ENCODE measurements around the gene MAP7.

MAP7 gene

DNA sequence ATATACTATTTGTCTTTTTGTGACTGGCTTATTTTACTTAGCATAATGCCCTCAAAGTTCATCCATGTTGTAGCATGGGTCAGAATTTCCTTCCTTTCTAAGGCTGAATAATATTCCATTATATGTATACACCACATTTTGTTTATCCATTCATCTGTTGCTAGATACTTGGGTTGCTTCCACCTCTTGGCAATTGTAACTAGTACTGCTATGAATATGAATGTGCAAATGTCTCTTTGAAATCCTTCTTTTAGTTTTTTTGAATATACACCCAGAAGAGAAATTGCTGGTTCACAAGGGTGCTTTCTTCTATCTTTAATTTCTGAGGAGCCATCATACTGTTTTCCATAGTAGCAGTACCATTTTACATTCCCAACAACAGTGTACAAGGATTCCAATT is 21.3 kb upstream of the MAP7 start:
- Histone ChIP-seq H3K27me3 (replicated peaks; ENCODE audit: insufficient read depth, low read length) (no peaks in the 10 kb centered on the region), H3K9me3 (replicated peaks; ENCODE audit: insufficient read depth, low read length) (no peaks in the 10 kb centered on the region), H3K9ac (ENCODE audit: low read length) (no peak overlapping the region), H3K4me1 (ENCODE audit: low read length) (peaks cover 7% of the 10 kb centered on the region; the same call in 1 of the 2 replicates), H3K79me2 (ENCODE audit: low read length) (no peaks in the 10 kb centered on the region), H3K9me2 (replicated peaks; ENCODE audit: insufficient read depth, low read length) (no peaks in the 10 kb centered on the region), H3K4me3 (ENCODE audit: low read length) (no peak overlapping the region), H3K36me3 (replicated peaks; ENCODE audit: insufficient read depth, low read length) (0 out of 2 replicates have a peak, but pooled peaks cover 4% of the 10 kb centered on the region), H4K20me1 (ENCODE audit: insufficient read depth, low read length) (no peaks in the 10 kb centered on the region), H2AFZ (ENCODE audit: low read length) (no peak overlapping the region), H3F3A (ENCODE audit: insufficient read depth, low read length) (no peaks in the 10 kb centered on the region), H3K4me2 (ENCODE audit: low read depth, low read length) (no peak overlapping the region), H3K27ac (ENCODE audit: low read length) (no peak overlapping the region)
- TF ChIP-seq, protein P1, sequence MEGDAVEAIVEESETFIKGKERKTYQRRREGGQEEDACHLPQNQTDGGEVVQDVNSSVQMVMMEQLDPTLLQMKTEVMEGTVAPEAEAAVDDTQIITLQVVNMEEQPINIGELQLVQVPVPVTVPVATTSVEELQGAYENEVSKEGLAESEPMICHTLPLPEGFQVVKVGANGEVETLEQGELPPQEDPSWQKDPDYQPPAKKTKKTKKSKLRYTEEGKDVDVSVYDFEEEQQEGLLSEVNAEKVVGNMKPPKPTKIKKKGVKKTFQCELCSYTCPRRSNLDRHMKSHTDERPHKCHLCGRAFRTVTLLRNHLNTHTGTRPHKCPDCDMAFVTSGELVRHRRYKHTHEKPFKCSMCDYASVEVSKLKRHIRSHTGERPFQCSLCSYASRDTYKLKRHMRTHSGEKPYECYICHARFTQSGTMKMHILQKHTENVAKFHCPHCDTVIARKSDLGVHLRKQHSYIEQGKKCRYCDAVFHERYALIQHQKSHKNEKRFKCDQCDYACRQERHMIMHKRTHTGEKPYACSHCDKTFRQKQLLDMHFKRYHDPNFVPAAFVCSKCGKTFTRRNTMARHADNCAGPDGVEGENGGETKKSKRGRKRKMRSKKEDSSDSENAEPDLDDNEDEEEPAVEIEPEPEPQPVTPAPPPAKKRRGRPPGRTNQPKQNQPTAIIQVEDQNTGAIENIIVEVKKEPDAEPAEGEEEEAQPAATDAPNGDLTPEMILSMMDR (IDR thresholded peaks at IDR 0.05; ENCODE audit: low read length): no peak
- TF ChIP-seq EZH2phosphoT487 (IDR thresholded peaks at IDR 0.05; ENCODE audit: low read length): no peak
- no peak for DNase-seq

DNA sequence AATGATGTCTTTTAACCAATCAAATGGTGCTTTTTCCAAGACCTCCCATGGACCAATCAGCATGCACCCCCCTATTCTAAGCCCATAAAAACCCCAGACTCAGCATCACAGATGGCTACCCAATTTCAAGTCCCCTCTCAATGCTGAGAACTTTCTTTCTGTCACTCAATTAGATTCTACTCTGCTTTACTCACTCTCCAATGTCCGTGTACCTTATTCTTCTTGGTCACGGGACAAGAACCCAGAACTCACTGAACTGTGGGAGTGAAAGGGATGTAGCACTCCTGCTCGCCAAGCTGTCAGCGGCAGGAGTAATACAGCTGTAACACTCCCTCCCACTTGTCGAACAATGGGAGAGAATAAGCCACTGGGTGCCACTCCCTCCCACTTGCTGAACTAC is 20.8 kb upstream of the MAP7 start:
- Histone ChIP-seq H3K4me2 (ENCODE audit: low read depth, low read length) (no peak overlapping the region), H3K4me3 (ENCODE audit: low read length) (no peak overlapping the region), H3K79me2 (ENCODE audit: low read length) (no peaks in the 10 kb centered on the region), H3K9ac (ENCODE audit: low read length) (no peak overlapping the region), H3K27ac (ENCODE audit: low read length) (no peak overlapping the region; the same call in 1 of the 2 replicates), H2AFZ (ENCODE audit: low read length) (no peak overlapping the region), H4K20me1 (ENCODE audit: insufficient read depth, low read length) (no peaks in the 10 kb centered on the region), H3K36me3 (replicated peaks; ENCODE audit: insufficient read depth, low read length) (0 out of 2 replicates have a peak, but pooled peaks cover 4% of the 10 kb centered on the region), H3K27me3 (replicated peaks; ENCODE audit: insufficient read depth, low read length) (no peaks in the 10 kb centered on the region), H3K4me1 (ENCODE audit: low read length) (peaks cover 7% of the 10 kb centered on the region; the same call in 1 of the 2 replicates), H3K9me3 (replicated peaks; ENCODE audit: insufficient read depth, low read length) (no peaks in the 10 kb centered on the region), H3K9me2 (replicated peaks; ENCODE audit: insufficient read depth, low read length) (no peaks in the 10 kb centered on the region), H3F3A (ENCODE audit: insufficient read depth, low read length) (no peaks in the 10 kb centered on the region)
- DNase-seq: no peak
- TF ChIP-seq, protein P1 (IDR thresholded peaks at IDR 0.05; ENCODE audit: low read length): no peak
- TF ChIP-seq EZH2phosphoT487 (IDR thresholded peaks at IDR 0.05; ENCODE audit: low read length) (no peak), EZH2 (optimal IDR thresholded peaks at IDR 0.05; ENCODE audit: low read depth, low read length) (no peak)

DNA sequence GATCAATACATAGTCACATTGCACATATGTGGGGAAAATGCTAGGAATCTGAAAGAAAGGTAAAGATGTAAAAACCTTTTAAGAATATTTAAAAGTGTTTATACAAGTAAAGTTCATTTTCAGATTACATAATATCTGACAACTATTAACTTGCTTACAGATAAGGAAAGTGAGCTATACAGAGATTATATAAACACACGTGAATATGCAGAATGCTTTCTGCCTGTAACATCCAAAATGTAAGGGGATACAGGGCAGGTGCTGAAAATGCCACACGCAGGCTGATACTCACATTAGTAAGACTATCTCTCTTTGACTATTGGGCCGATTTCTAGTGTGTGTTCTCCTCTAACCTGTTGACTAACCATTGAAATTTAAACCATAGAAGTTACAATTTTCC is 17.9 kb upstream of the MAP7 start:
- Histone ChIP-seq H3K9me3 (replicated peaks; ENCODE audit: insufficient read depth, low read length) (no peaks in the 10 kb centered on the region), H3K4me3 (ENCODE audit: low read length) (no peak overlapping the region), H3K9me2 (replicated peaks; ENCODE audit: insufficient read depth, low read length) (no peaks in the 10 kb centered on the region), H3K36me3 (replicated peaks; ENCODE audit: insufficient read depth, low read length) (0 out of 2 replicates have a peak, but pooled peaks cover 4% of the 10 kb centered on the region), H4K20me1 (ENCODE audit: insufficient read depth, low read length) (no peaks in the 10 kb centered on the region), H2AFZ (ENCODE audit: low read length) (no peak overlapping the region), H3K9ac (ENCODE audit: low read length) (no peak overlapping the region), H3K27ac (ENCODE audit: low read length) (no peak overlapping the region), H3K4me1 (ENCODE audit: low read length) (peaks cover 17% of the 10 kb centered on the region), H3F3A (ENCODE audit: insufficient read depth, low read length) (no peaks in the 10 kb centered on the region), H3K79me2 (ENCODE audit: low read length) (no peaks in the 10 kb centered on the region), H3K27me3 (replicated peaks; ENCODE audit: insufficient read depth, low read length) (no peaks in the 10 kb centered on the region), H3K4me2 (ENCODE audit: low read depth, low read length) (no peak overlapping the region)
- TF ChIP-seq EZH2phosphoT487 (IDR thresholded peaks at IDR 0.05; ENCODE audit: low read length) (no peak), EZH2 (optimal IDR thresholded peaks at IDR 0.05; ENCODE audit: low read depth, low read length) (no peak)
- TF ChIP-seq, protein P1 (IDR thresholded peaks at IDR 0.05; ENCODE audit: low read length): no peak
- no peak for DNase-seq

Data from MM.1S (cell line).